Measurements from ENCODE around the gene SKOR1.

The SKOR1 gene

DNA sequence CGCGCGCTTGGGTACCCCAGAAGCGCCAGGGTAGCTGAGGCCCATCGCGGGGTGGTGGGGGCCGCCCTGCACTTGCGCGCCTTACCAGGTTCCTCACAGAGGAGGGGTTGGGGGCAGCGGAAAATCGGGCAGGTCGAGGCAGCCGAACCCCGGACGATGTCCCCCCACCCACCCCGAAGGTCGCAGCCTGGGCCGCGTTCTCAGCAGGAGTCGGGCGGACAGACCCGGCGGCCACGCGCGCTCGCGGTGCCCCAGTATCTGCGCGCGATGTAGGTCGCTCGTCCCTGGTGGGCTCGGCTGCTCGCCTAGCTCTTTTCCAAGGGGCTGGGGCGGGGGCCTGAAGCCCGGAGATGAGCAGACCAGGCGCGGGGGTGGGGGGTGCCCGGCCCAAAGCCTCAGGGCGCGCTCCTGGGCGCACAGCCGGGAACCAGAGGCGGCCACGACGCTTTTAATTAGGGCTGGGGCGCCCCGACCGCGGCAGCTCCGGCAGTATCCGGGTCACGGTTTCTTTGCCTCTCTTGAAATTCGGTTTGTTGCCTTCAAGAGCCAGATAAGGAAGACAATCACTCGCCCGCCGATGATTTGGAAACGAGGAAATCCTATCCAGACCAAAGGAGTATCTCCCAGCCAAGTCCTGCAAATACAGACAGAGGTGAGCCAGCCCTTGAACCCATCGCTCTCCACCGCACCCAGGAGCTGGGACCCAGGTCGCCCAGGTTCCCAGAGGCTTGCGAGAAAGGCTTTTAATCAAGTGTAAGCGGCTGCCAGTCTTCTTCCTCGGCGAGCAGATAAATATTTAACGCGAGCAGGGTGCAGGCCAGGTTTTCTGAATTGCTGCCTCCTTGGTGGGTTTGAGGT is 4.6 kb downstream of the SKOR1 start:
- in situ Hi-C loops (cut with MboI; ENCODE audit: low sequenced_read_pairs), result no loop called here

DNA sequence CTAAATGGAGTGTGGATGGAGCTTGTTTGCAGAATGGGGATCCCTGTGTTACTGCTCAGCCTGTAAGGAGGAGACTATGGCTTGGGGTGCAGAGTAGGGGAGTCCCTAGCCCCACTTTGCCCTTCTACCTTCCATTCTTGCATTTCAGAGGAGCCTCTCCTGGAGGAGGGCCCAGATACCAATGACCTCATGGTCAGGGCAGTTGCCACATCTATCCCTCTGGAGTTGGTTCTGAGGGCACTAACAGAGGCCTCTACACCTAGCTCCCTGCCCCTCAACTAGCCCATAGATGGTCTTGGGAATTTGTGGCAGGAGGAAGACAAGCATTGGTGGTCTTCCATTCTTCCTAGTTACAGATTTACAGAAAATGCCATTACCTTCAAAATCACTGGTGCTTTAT is 6.1 kb downstream of the SKOR1 start:
- in situ Hi-C loops (cut with MboI; ENCODE audit: low sequenced_read_pairs), result no loop called here

DNA sequence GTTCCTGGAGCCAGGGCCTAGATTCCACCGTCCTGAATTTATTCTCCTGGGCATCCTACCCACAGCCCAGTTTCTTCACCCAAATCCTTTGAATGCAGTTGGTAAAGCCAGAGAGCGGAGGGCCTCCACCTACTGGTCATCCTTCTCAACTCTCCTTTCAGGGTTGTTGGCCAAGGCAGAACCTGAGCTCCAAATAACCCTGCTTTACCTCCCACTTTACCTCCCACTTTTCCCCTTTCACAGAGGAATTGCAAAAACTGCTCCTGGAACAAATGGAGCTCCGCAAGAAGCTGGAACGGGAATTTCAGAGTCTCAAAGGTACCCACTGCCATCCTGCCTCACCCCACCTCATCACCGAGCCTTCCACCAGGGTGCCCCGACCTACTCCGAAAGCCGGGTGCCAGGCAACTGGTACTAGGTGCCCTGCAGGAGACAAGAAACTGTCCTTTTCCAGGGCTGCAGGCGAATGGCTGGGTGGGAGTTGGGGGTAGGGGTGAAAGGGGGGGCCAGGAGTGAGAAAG is 6.8 kb downstream of the SKOR1 start:
- in situ Hi-C loops (cut with MboI; ENCODE audit: low sequenced_read_pairs), result no loop called here

DNA sequence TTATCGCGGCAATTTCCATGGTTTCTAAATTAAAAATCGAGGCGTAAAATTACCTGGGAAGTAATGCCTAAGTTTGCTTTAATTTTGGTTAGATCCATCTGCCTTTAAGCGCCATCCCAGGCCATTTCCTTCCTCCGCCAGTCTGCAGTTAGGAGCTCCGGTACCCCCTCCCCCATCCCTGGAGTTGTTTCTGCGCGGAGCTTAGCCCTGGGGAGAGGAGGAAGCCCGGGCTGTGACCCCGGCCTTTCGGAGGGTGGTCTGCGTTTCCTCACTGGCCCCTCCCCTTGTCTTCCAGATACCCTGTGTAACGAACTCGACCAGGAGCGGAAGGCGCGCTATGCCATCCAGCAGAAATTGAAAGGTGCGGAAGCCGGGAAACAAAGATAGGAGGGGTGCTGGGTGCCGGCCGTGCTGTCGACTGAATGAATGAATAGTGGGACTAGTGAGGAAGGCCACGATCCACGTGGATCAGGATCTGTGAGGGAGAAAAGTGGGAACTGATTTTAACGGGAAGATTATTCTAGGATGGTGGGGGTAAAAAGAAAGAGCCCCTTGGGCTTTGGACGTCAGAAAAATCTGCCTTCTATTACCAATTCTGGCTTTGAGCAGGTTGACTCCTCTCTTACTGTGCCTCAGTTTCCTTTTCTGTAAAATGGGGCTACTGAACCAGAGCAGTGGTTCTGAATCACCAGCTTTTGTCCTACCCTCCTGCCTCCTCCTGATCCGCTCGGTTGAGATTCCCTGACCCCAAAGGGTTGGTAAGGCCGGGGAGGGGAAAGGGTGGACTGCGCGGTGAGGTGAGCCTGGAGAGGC is 7.8 kb downstream of the SKOR1 start:
- in situ Hi-C loops (cut with MboI; ENCODE audit: low sequenced_read_pairs), result no loop called here

DNA sequence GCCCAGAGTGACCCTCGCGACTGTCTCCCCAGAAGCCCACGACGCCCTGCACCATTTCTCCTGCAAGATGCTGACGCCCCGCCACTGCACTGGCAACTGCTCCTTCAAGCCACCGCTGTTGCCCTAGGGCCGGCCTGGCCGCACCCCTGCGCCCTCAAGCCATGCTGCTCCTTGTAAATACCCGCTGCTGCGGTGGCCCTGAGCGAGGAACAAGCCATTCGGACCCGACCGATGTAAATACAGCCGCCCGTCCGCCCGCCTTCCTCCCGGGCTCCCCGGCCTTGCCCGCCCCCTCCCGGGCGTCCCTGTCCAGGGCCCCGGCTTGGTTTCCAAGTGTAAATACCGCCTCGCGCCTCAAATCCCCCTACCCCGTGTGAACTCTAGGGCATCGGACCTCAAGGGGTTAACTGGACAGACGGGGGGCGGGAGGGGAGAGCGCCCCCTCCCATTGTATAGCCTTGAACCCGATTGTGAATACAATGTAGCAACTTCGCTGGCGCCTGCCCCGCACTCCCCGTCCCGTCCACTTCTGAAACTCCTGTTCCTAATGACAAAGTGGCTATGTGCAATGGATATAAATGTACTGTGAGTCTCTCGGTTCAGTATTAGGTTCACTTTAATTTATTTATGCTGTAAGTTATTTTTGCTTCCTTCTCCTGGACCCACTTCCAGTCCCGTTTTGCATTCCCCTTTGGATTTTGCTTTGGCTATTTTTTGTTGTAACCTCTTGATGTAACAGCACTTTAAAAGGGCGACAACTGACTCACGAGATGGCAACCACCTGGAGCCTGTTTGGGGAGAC is 8.6 kb downstream of the SKOR1 start:
- in situ Hi-C loops (cut with MboI; ENCODE audit: low sequenced_read_pairs), result no loop called here

DNA sequence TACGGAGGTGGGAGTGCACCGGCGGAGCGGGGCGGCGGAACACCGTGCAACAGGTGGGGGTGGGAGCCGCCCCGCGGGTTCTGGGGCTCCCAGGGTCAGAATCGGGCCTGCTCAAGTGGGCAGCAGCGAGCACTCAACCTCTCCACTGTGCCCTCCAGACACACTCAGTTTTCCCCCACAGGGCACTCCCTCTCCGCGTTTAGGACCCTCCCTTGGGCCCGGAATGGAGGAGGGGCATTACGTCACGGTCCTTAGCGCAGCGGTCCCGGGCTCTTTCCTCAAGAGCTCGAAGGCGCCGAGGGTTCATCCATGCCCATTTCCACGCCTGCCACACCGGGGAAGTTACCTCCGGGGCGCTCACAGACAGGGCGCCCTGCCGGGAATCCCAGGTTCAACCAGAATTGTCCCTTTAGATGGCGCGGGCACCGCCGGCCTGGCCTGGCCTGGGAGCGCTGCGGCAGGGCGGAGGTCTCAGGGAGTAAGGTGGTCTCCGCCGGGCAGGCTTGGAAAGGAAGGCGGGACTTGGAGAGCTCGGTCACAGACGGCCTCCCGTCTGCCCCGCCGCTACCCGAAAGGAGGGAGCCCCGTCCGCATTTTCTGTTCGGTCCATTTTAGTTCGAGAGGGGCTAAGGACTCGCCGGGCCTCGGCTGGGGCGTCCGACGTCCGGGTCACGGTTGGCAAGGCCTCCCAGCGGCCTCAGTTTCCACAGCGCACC is 9.4 kb downstream of the SKOR1 start:
- in situ Hi-C loops (cut with MboI; ENCODE audit: low sequenced_read_pairs), result no loop called here

DNA sequence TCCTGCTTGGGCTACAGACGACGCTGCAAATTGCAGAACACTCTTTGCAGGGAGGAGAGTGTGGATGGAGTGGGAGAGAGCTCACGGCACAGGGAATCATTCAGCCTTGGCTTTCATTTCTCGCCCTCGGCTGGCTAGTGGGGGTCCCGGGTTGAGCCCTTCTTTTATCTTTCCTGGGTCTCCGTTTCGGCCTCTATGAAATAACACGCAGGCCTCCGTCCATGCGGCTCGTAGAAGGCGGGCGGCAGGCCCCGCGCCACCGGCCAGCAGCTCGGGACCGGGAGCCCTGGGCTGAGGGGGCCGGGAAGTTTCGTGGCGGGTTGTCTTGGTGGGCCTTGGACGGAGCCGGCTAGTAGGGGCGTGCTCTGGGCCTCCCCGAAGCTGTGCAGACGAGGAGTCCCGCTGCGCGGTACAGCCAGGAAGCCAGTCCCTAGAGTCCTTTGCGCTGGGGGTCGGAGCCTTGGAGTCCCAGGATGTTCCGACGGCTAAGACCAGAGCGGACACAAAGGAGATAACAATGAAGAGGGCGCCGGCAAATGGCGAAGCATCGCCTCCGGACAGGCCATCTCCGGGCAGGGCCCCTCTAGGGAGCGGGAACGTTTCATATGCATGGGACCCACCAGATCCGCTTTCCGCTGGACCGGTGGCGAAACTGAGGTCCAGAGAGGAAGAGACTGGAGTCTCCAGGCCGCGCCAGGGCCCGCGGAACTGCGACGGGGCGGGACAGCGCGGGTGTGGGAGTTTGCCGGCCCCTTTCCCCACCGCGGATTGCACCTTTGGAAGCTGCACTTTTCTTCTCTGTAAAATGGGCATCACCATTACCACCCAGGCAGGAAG is 10.2 kb downstream of the SKOR1 start:
- in situ Hi-C loops (cut with MboI; ENCODE audit: low sequenced_read_pairs), result no loop called here

DNA sequence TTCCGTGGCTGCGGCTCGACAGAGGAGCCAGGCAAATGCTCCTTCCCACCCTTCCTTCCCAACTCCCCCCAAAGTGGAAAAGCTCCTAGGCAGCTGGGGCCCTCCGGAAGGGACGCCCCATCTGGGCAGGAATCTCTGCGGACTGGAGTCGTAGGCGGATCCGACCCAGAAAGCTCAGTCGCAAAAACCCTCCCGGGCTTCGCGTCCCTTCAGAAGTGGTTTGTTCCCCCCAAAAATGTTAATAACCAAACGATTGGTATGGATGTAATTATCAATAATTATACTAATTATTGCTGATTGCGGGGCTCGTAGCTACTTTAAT is 10.8 kb downstream of the SKOR1 start:
- in situ Hi-C loops (cut with MboI; ENCODE audit: low sequenced_read_pairs), result no loop called here

DNA sequence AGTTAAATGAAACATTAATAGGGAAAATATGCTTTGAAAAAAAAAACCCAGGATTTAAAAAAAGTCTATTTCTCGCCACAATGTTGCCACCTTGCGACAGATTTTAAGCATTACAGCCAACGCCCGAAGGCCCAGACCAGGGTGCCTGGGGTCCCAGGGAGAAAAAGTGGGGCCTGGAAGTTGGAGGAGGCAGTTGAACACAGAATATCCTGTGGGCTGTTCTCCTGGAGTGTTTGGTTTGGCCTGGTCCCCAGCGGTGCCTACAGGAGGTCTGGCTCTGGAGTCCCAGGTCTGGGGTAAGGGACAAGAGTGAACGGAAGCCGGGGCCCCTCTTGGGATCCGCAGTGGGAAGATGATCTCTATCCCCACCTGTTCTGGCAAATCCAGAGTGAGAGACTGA is 11.2 kb downstream of the SKOR1 start:
- in situ Hi-C loops (cut with MboI; ENCODE audit: low sequenced_read_pairs), result no loop called here

DNA sequence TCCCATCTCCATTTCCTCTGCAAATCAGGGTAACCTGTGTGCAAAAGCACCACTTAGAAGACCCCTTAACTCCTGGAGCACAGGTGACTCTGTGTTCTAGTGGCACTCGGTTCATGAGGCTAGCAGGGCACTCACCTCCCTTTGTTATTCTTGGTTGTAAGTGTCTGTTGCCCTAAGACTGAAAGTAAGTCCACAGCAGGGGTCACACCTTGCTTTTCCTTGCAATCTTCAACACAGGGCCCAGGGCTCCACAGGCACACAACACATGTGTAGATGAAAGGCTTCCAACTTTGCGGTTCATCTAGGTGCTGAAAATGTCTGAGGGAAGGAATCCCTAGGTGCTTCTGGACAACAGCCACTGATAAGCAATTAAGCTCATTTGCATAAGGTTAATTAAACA is 11.6 kb downstream of the SKOR1 start:
- in situ Hi-C loops (cut with MboI; ENCODE audit: low sequenced_read_pairs), result no loop called here

DNA sequence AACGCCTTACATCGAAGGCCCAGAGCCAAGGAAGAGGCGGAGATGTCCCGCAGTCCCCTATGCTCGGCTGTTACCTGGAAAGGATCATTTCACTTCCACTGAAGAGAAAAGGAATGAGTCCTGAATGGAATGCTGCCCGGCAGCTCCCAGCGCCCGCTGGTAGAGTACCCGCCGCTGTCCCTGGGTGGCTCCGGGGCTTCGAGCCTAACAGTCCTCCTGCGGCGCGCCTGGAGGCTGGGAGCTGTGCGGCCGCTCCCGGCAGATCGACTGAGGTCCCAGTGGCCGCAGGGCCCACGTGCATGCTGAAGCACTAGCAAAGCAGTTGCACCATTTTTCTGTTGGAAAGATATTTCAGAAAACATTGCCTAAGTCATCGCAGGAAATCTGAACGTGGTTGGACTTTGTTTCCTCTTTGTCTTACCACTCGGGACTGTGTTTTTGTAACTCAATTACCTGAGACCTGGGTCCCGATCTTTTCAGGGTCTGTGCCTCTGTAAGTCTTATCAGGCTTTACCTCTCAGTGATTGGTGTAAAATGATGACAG is 13.6 kb downstream of the SKOR1 start:
- in situ Hi-C loops (cut with MboI; ENCODE audit: low sequenced_read_pairs), result no loop called here

DNA sequence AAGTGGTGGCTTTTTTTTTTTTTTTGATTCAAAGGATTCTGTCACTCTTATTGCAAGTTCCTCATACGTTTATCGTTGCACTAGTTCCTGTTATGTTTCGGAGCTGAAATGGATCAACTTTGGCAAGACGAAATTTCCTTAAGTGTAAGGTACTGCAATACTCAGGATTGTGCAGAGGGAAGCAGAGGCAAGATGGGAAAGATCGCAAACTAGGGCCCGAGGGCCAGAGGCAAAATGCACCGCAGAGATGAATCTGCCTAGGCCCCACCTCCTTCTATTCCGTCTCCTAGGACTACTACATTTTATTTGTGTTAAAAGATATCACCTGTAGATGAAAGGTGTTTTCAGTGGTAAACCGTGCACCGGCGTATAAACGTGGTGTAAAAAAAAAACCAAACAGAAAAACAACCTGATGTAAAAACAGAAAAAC is 14.2 kb downstream of the SKOR1 start:
- in situ Hi-C loops (cut with MboI; ENCODE audit: low sequenced_read_pairs), result no loop called here

DNA sequence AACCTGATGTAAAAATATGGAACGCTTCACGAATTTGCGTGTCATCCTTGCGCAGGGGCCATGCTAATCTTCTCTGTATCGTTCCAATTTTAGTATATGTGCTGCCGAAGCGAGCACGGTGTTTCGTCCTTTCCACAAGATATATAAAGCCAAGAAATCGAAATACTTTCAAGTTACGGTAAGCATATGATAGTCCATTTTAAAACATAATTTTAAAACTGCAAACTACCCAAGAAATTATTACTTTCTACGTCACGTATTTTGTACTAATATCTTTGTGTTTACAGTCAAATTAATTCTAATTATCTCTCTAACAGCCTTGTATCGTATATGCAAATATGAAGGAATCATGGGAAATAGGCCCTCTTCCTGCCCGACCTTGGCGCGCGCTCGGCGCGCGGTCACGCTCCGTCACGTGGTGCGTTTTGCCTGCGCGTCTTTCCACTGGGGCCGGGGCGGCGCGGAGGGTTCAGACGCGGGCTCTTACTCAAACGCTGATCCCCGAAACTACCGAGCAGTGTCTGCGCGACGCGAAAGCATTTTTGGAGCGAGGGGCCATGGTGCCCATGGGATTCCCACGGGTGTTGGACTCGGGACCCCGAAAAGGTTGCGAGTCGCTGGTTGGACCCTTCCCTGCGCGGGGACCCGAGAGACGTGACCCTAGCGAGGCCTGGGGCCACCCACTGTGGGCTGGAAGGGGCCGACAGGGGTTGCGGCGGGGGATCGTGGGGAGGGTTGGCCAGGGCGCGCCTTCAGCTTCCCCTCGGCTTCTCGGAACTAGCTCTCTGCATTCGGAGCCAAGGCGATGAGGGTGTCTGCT is 14.8 kb downstream of the SKOR1 start, which contains the start of gene RNU6-1:
RNU6-1 (minus strand) TSS at position 117 of the 820 bp plus-strand sequence.
- in situ Hi-C loops (cut with MboI; ENCODE audit: low sequenced_read_pairs), result no loop called here

DNA sequence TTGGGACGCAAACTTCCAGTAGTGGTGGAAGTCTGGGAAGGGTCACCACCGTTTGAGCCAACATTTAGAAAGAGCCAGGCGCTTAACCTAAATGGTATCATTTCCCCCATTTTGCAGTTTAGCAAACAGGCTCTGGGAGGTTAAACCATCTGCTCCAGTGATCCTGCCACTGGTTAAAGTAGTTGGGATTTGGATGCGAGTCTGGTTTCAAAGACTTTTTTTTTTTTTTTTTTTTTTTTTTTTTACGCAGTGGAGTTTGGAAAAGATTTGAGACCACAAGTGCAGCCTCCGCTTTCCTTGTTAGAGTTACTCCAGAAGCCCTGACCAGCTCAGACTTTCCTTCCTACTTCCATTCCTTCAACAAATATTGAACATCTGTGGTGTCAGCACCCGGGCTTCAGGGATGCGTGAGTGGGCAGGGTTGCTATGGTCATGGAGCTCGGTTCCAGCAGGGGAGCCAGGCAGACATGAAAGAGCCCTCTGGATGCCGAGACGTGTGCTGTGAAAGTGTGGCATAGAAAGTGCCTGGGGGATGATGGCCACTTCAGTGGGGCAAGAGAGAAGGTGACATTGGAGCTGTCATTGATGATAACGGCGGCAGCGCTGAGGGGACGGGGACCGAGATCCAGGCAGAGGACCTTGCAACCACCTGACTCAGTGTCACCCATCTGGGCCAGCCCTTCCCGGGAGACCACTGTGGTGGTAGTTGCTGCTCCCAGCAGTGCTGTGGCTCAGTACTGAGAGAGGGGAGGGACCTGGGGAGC is 15.6 kb downstream of the SKOR1 start:
- in situ Hi-C loops (cut with MboI; ENCODE audit: low sequenced_read_pairs), result no loop called here

DNA sequence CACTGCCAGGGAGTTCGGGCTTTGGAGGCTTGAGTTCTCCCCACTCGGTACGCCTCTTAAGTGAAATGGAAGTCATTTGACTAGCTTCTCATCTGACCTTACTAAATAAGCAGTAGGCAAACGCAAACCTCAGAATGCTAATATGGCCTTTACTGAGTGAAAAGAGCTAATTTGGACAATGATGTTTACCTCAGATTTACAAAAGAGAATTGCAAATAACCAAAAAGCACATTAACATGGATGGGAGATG is 16.1 kb downstream of the SKOR1 start:
- in situ Hi-C loops (cut with MboI; ENCODE audit: low sequenced_read_pairs), result no loop called here

DNA sequence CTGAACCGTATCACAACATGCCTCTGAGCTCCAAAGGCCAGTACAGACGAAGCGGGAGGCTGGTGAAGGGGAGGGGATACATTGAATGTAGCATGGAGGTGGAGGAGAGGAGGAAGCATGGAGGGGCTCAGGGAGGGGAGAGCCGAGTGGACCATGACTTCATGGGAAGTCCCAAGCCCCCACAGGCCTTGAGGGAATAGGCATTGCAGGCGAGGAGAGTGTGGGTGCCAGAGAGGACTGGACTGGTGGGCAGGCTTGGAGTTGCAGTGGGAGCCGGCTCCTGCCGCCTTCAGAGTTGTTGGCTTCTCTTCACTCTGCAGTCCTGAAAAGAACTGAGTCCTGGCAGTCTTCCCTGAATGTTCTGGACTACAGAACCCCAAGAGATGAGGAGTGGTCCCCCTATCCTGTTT is 17.8 kb downstream of the SKOR1 start:
- in situ Hi-C loops (cut with MboI; ENCODE audit: low sequenced_read_pairs), result no loop called here

DNA sequence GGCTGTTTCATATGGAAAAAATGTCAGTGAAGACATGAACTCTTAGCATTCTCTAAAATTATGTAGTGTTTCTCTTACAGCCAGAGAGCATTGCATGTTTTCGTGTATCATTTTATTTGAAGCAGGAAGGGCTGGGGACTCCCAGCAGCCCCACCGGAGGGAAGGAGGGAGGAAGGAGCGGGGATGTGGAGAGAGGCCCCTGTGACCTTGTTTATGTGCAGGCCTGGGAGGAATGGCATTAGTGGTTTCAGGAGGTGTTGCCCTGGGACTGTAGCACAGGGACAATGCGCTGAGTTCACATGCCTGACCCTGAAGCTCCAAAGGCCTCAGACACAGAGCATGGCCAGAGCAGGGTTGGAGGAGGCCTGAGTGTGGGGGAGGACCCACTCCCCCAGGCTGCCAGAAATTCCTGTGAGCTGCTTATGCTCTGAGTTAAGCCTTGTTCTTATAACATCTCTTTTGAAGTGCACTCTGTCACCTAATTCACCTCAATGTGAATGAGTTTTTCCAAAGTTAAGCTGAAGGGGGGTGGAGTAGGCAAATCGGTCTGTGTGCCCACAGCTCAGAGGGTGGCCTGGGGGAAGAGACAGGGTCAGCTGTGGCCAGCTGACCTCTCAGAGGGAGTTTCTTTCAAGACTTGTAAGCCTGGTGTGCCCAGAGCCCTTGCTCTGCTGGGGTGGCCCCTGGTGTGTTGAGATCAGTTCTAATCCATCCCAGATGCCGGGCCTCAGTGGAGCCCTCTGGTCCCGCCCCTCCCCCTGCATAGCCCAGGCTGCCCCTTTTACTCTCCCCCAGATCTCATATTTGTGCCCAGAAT is 18.5 kb downstream of the SKOR1 start:
- in situ Hi-C loops (cut with MboI; ENCODE audit: low sequenced_read_pairs), result no loop called here

Data from hTERT RPE-1 (cell line).